ENCODE measurements around the gene GJB5.
"Not testable (repeated sequence)": the region's sequence is repeated elsewhere in the genome, so short reads cannot be mapped to it uniquely, and the experiment has no call there.

GRCh38 chr1:34773114-34773513, 18.3 kb downstream of the GJB5 start:
- not testable (repeated sequence) for TF ChIP-seq CTCF (IDR thresholded peaks at IDR 0.05); GABPA (IDR thresholded peaks at IDR 0.05; ENCODE audit: low read depth)

Measured in SK-N-SH (cell line).